Keratinocyte (primary cell): ENCODE data around the gene R3HCC1L.

Experiments
- CTCF ChIP-seq, 3 experiments: IDR thresholded peaks in 1 of 3; conservative IDR thresholded peaks in 1 of 3; optimal IDR thresholded peaks in 1 of 3; 2 replicates in 2 of 3; 3 replicates in 1 of 3; pipeline versions ENCODE3 to v1.5.1; 2011; ENCODE audit warnings: low read length in 3 of 3, mild to moderate bottlenecking in 3 of 3, moderate library complexity in 2 of 3, control low read depth in 1 of 3, inconsistent platforms in 1 of 3; ENCODE audit not compliant: insufficient read depth in 2 of 3; ENCODE audit errors: extremely low read depth in 1 of 3
- EZH2 ChIP-seq: IDR thresholded peaks from one replicate; pipeline ENCODE4 v1.6.1; 2012; ENCODE audit warnings: inconsistent platforms, mild to moderate bottlenecking, low read length, moderate library complexity

GRCh38 chr10:98265403-98266378, 131.2 kb downstream of the R3HCC1L start:
- TF ChIP-seq CTCF (optimal IDR thresholded peaks at IDR 0.05 in 1 of 3, IDR thresholded peaks at IDR 0.05 in 1 of 3, conservative IDR thresholded peaks at IDR 0.05 in 1 of 3; ENCODE audit: extremely low read depth in 1 of 3, insufficient read depth in 2 of 3, low read length in 3 of 3) (no peak), EZH2 (no peak)
